ENCODE measurements around the gene GPR143. TPM values are rescaled to one million over a fixed set of nuclear protein-coding genes. Genes with fewer than 3 reads are reported as not detected.

GPR143 gene
- total and polyA plus RNA-seq, 9 of the 15 experiments (the other 6 are each of a cell fraction or from before 2014, with no cell fraction given): not detected

DNA sequence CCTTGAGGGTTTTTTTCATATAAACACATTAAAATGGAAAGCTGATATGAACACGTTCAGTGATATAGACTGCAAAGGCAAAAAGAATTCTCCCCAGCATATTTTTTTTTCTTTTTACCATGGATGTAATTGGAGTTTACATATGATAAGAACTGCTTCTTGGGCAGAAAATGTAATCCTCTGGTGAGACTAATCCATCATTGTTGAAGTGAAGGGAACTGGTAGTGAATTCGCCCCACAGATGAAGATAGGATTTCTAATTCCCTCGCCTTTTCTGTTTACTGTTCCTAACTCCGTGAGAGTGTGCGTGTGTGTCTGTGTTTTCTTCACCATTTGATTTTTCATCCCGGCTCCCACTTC, 88.9 kb downstream of the GPR143 start:
- peaks cover 4% of the 10 kb centered on the region; the same call in 1 of the 3 replicates for H3K36me3 ChIP-seq (ENCODE audit: control insufficient read depth, insufficient read depth, low read length)
- H3K4me1 ChIP-seq (replicated peaks in 1 of 2; ENCODE audit: control insufficient read depth in 2 of 2, insufficient read depth in 2 of 2, low read length in 2 of 2): no peaks in the 10 kb centered on the region
- CTCF ChIA-PET (ENCODE audit: low intra/inter-chr PET ratio): no interaction called here
- no peak overlapping the region for H3K9ac ChIP-seq (ENCODE audit: insufficient read depth in 1 of 2, low read depth in 2 of 2, low read length in 2 of 2)
- no peaks in the 10 kb centered on the region for H3K27me3 ChIP-seq (ENCODE audit: control insufficient read depth in 2 of 2, insufficient read depth in 2 of 2, low read length in 2 of 2)
- intact Hi-C loops (cut with micrococcal nuclease) (no loop called here), in situ Hi-C loops (cut with MboI) (no loop called here)
- H3K79me2 ChIP-seq (ENCODE audit: control insufficient read depth, insufficient read depth, low read length): no peaks in the 10 kb centered on the region
- FAIRE-seq (no peak), DNase-seq (ENCODE audit: extremely low read depth in 1 of 4, low spot score in 3 of 4) (no peak), ATAC-seq (no peak)
- POLR2A ChIA-PET: no interaction called here
- TF ChIP-seq ZFP1 (CRISPR knock-in tag; IDR thresholded peaks at IDR 0.05) (no peak), SMAD4 (CRISPR knock-in tag; conservative IDR thresholded peaks at IDR 0.05) (no peak), SPI1 (IDR thresholded peaks at IDR 0.05; ENCODE audit: borderline replicate concordance, low read depth, low read length) (0 out of 2 replicates have a peak, but pooled peaks have one; percentile 4), ZBTB12 (CRISPR knock-in tag; IDR thresholded peaks at IDR 0.05) (no peak), NFIC (IDR thresholded peaks at IDR 0.05) (no peak)
- no TSS peak for BruUV-seq (replicated peaks)
- 73% methylated on average over 5 of the region's 6 CpGs for WGBS (ENCODE audit: insufficient coverage, low coverage, missing lambda C conversion rate)
- no peak overlapping the region for H2AFZ ChIP-seq (ENCODE audit: low read depth, low read length)
- H3K9me1 ChIP-seq (ENCODE audit: control insufficient read depth, insufficient read depth, low read length): no peaks in the 10 kb centered on the region
- H4K20me1 ChIP-seq (replicated peaks; ENCODE audit: control insufficient read depth, insufficient read depth, low read length): no peaks in the 10 kb centered on the region
- no peak overlapping the region for H3K27ac ChIP-seq (ENCODE audit: extremely low read depth, low read depth, low read length)
- no peak overlapping the region for H3K4me3 ChIP-seq
- H3K9me3 ChIP-seq (replicated peaks; ENCODE audit: control insufficient read depth, insufficient read depth, low read depth, low read length): no peaks in the 10 kb centered on the region
- H3K4me2 ChIP-seq (ENCODE audit: insufficient read depth, low read length): no peak overlapping the region

DNA sequence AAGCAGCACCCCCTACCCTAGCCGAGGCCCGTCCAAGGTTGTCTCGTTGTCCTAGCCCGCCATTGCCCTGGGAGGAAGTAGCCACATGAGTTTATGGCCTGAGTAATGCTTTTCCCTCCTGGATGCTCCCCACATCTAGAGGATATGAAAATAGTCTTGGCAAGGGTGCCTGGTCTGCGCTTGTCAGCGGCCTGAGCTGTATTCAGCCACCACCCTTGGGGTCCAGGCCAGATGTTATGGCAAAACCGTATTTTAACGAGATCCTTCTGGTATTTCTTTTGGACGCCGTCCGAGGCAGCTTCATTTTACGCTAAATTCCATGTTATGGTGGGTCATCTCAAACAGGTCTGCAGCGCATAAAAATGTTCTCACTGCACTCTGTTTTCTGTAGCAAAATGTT, 89.3 kb downstream of the GPR143 start:
- no TSS peak for BruUV-seq (replicated peaks)
- CTCF ChIA-PET (ENCODE audit: low intra/inter-chr PET ratio): no interaction called here
- TF ChIP-seq, protein P1, sequence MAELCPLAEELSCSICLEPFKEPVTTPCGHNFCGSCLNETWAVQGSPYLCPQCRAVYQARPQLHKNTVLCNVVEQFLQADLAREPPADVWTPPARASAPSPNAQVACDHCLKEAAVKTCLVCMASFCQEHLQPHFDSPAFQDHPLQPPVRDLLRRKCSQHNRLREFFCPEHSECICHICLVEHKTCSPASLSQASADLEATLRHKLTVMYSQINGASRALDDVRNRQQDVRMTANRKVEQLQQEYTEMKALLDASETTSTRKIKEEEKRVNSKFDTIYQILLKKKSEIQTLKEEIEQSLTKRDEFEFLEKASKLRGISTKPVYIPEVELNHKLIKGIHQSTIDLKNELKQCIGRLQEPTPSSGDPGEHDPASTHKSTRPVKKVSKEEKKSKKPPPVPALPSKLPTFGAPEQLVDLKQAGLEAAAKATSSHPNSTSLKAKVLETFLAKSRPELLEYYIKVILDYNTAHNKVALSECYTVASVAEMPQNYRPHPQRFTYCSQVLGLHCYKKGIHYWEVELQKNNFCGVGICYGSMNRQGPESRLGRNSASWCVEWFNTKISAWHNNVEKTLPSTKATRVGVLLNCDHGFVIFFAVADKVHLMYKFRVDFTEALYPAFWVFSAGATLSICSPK (IDR thresholded peaks at IDR 0.05; ENCODE audit: borderline replicate concordance): no peak
- TF ChIP-seq TAF7 (tag; IDR thresholded peaks at IDR 0.05): no peak
- no peak for TF ChIP-seq FUS (optimal IDR thresholded peaks at IDR 0.05; ENCODE audit: low read depth, low read length)
- no peak for TF ChIP-seq RBM34 (IDR thresholded peaks at IDR 0.05; ENCODE audit: borderline replicate concordance, insufficient read depth, low read length)
- no peak for TF ChIP-seq ERF (CRISPR knock-in tag; IDR thresholded peaks at IDR 0.05)
- TF ChIP-seq ZNF699 (CRISPR knock-in tag; IDR thresholded peaks at IDR 0.05; ENCODE audit: insufficient replicate concordance): no peak
- TF ChIP-seq ATF7 (IDR thresholded peaks at IDR 0.05): no peak
- TF ChIP-seq ZNF695 (CRISPR knock-in tag; IDR thresholded peaks at IDR 0.05): no peak
- no peak for TF ChIP-seq POLR2A (conservative IDR thresholded peaks at IDR 0.05)
- no peak for TF ChIP-seq PYGO2 (tag; IDR thresholded peaks at IDR 0.05)

More for the DNA sequence above, 89.3 kb downstream of the GPR143 start:
- Histone ChIP-seq H3K27me3 (ENCODE audit: control insufficient read depth in 2 of 2, insufficient read depth in 2 of 2, low read length in 2 of 2) (no peaks in the 10 kb centered on the region), H3K36me3 (ENCODE audit: control insufficient read depth, insufficient read depth, low read length) (peaks cover 4% of the 10 kb centered on the region; the same call in 1 of the 3 replicates), H3K4me2 (ENCODE audit: insufficient read depth, low read length) (no peak overlapping the region), H3K4me1 (replicated peaks in 1 of 2; ENCODE audit: control insufficient read depth in 2 of 2, insufficient read depth in 2 of 2, low read length in 2 of 2) (no peaks in the 10 kb centered on the region), H3K9me3 (replicated peaks; ENCODE audit: control insufficient read depth, insufficient read depth, low read depth, low read length) (no peaks in the 10 kb centered on the region), H3K9ac (ENCODE audit: insufficient read depth in 1 of 2, low read depth in 2 of 2, low read length in 2 of 2) (no peak overlapping the region), H3K4me3 (no peak overlapping the region), H2AFZ (ENCODE audit: low read depth, low read length) (no peak overlapping the region), H3K79me2 (ENCODE audit: control insufficient read depth, insufficient read depth, low read length) (no peaks in the 10 kb centered on the region), H3K27ac (ENCODE audit: extremely low read depth, low read depth, low read length) (no peak overlapping the region), H3K9me1 (ENCODE audit: control insufficient read depth, insufficient read depth, low read length) (no peaks in the 10 kb centered on the region), H4K20me1 (replicated peaks; ENCODE audit: control insufficient read depth, insufficient read depth, low read length) (no peaks in the 10 kb centered on the region)
- no peak for ATAC-seq
- intact Hi-C loops (cut with micrococcal nuclease): no loop called here
- in situ Hi-C loops (cut with MboI): no loop called here
- FAIRE-seq: no peak
- 76% methylated on average over 9 of the region's 13 CpGs for WGBS (ENCODE audit: insufficient coverage, low coverage, missing lambda C conversion rate)
- POLR2A ChIA-PET: no interaction called here
- no peak for DNase-seq (ENCODE audit: extremely low read depth in 1 of 4, low spot score in 3 of 4)
